ENCODE results near the gene NDUFAF5.

NDUFAF5 gene

GRCh38 chr20:13824459-13824858 lies 39.6 kb downstream of the NDUFAF5 start:
- no peak for DNase-seq (ENCODE audit: low read depth)

- no peak for DNase-seq (ENCODE audit: low read depth)
Measured at GRCh38 chr20:13825465-13825864, 40.6 kb downstream of the NDUFAF5 start.

- DNase-seq (ENCODE audit: low read depth), result no peak
Measured at GRCh38 chr20:13831476-13831875, 46.6 kb downstream of the NDUFAF5 start.

- no peak for DNase-seq (ENCODE audit: low read depth)
Measured at GRCh38 chr20:13838664-13839063, 53.8 kb downstream of the NDUFAF5 start.

GRCh38 chr20:13839421-13840092 lies 54.7 kb downstream of the NDUFAF5 start:
- DNase-seq (ENCODE audit: low read depth), result no peak

GRCh38 chr20:13840093-13840465 lies 55.3 kb downstream of the NDUFAF5 start:
- DNase-seq (ENCODE audit: low read depth), result no peak

GRCh38 chr20:13841206-13841605 lies 56.4 kb downstream of the NDUFAF5 start:
- no peak for DNase-seq (ENCODE audit: low read depth)

- DNase-seq (ENCODE audit: low read depth), result no peak
Measured at GRCh38 chr20:13844296-13844695, 59.5 kb downstream of the NDUFAF5 start.

GRCh38 chr20:13851279-13851678 lies 66.5 kb downstream of the NDUFAF5 start:
- DNase-seq (ENCODE audit: low read depth), result no peak

GRCh38 chr20:13852306-13852705 lies 67.5 kb downstream of the NDUFAF5 start:
- DNase-seq (ENCODE audit: low read depth), result no peak

- DNase-seq (ENCODE audit: low read depth), result no peak
Measured at GRCh38 chr20:13855613-13856012, 70.8 kb downstream of the NDUFAF5 start.

- DNase-seq (ENCODE audit: low read depth), result no peak
Measured at GRCh38 chr20:13856354-13856753, 71.5 kb downstream of the NDUFAF5 start.

- no peak for DNase-seq (ENCODE audit: low read depth)
Measured at GRCh38 chr20:13857304-13857703, 72.5 kb downstream of the NDUFAF5 start.

GRCh38 chr20:13857961-13858360 lies 73.1 kb downstream of the NDUFAF5 start:
- DNase-seq (ENCODE audit: low read depth), result no peak

GRCh38 chr20:13858439-13858838 lies 73.6 kb downstream of the NDUFAF5 start:
- DNase-seq (ENCODE audit: low read depth), result no peak

- DNase-seq (ENCODE audit: low read depth), result no peak
Measured at GRCh38 chr20:13858871-13859270, 74.0 kb downstream of the NDUFAF5 start.

- DNase-seq (ENCODE audit: low read depth), result no peak
Measured at GRCh38 chr20:13862245-13862644, 77.4 kb downstream of the NDUFAF5 start.

- DNase-seq (ENCODE audit: low read depth), result no peak
Measured at GRCh38 chr20:13863244-13863643, 78.4 kb downstream of the NDUFAF5 start.

GRCh38 chr20:13865156-13865555 lies 80.3 kb downstream of the NDUFAF5 start:
- no peak for DNase-seq (ENCODE audit: low read depth)

GRCh38 chr20:13865791-13866351 lies 81.0 kb downstream of the NDUFAF5 start:
- no peak for DNase-seq (ENCODE audit: low read depth)

GRCh38 chr20:13868331-13868730 lies 83.5 kb downstream of the NDUFAF5 start:
- no peak for DNase-seq (ENCODE audit: low read depth)

- no peak for DNase-seq (ENCODE audit: low read depth)
Measured at GRCh38 chr20:13870170-13870748, 85.4 kb downstream of the NDUFAF5 start.

Measured in activated T-helper 1 cell treated with Interleukin-2 at 50 U/mL for 16 hours (primary cell).